ENCODE data around the gene SLC2A4RG. TPM values are rescaled to one million over a fixed set of nuclear protein-coding genes. Genes with fewer than 3 reads are reported as not detected.

Gene SLC2A4RG
- total and polyA plus RNA-seq, 8 donors: 25.8 to 67.1 (median 33.4) TPM

- 92% methylated on average over 16 of the region's 16 CpGs for WGBS, 2 donors
These were observed 10.3 kb downstream of the SLC2A4RG start for GRCh38 chr20:63749597-63750508.

GRCh38 chr20:63750807-63751470 is 11.4 kb downstream of the SLC2A4RG start:
- WGBS, 2 donors: 77 to 79% methylated on average over 26 of the region's 26 CpGs
- Histone ChIP-seq H3K36me3 (no peaks in the 10 kb centered on the region), H3K4me1 (no peaks in the 10 kb centered on the region), H3K9me3 (no peaks in the 10 kb centered on the region), H3K27me3 (no peaks in the 10 kb centered on the region), H3K27ac (no peak overlapping the region), H3K4me3 (no peak overlapping the region)
- TF ChIP-seq, protein P1, sequence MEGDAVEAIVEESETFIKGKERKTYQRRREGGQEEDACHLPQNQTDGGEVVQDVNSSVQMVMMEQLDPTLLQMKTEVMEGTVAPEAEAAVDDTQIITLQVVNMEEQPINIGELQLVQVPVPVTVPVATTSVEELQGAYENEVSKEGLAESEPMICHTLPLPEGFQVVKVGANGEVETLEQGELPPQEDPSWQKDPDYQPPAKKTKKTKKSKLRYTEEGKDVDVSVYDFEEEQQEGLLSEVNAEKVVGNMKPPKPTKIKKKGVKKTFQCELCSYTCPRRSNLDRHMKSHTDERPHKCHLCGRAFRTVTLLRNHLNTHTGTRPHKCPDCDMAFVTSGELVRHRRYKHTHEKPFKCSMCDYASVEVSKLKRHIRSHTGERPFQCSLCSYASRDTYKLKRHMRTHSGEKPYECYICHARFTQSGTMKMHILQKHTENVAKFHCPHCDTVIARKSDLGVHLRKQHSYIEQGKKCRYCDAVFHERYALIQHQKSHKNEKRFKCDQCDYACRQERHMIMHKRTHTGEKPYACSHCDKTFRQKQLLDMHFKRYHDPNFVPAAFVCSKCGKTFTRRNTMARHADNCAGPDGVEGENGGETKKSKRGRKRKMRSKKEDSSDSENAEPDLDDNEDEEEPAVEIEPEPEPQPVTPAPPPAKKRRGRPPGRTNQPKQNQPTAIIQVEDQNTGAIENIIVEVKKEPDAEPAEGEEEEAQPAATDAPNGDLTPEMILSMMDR (IDR thresholded peaks at IDR 0.05): no peak
- DNase-seq: peak in 2 of 6 donors; percentile 17 to 23
- ATAC-seq: no peak
- FAIRE-seq: no peak
- intact Hi-C loops (cut with DNase I): no loop called here

More at GRCh38 chr20:63749597-63750508, 10.3 kb downstream of the SLC2A4RG start:
- H3K36me3 ChIP-seq: no peaks in the 10 kb centered on the region
- H3K4me1 ChIP-seq: no peaks in the 10 kb centered on the region
- intact Hi-C loops (cut with DNase I): no loop called here
- no peak overlapping the region for H3K4me3 ChIP-seq
- FAIRE-seq (no peak), DNase-seq (peak in 2 of 6 donors; percentile 54 to 75), ATAC-seq (no peak)
- no peaks in the 10 kb centered on the region for H3K9me3 ChIP-seq
- TF ChIP-seq, protein P1 (IDR thresholded peaks at IDR 0.05): no peak
- no peaks in the 10 kb centered on the region for H3K27me3 ChIP-seq
- no peak overlapping the region for H3K27ac ChIP-seq

- no peaks in the 10 kb centered on the region for H3K36me3 ChIP-seq
- peak in 2 of 6 donors; percentile 26 to 78 for DNase-seq
- H3K4me3 ChIP-seq: no peak overlapping the region
- TF ChIP-seq, protein P1 (IDR thresholded peaks at IDR 0.05): no peak
- H3K27me3 ChIP-seq: no peaks in the 10 kb centered on the region
- intact Hi-C loops (cut with DNase I): no loop called here
- no peaks in the 10 kb centered on the region for H3K4me1 ChIP-seq
- 58 to 64% methylated on average over 23 to 44 of the region's 45 CpGs for WGBS, 2 donors
- ATAC-seq: no peak
- H3K9me3 ChIP-seq: no peaks in the 10 kb centered on the region
- H3K27ac ChIP-seq: no peak overlapping the region
- no peak for FAIRE-seq
These were observed 12.1 kb downstream of the SLC2A4RG start for GRCh38 chr20:63751471-63752271.

GRCh38 chr20:63752411-63753101 is 13.0 kb downstream of the SLC2A4RG start:
- Histone ChIP-seq H3K4me3 (no peak overlapping the region), H3K4me1 (no peaks in the 10 kb centered on the region), H3K27me3 (no peaks in the 10 kb centered on the region), H3K27ac (no peak overlapping the region), H3K36me3 (no peaks in the 10 kb centered on the region), H3K9me3 (no peaks in the 10 kb centered on the region)
- FAIRE-seq (no peak), ATAC-seq (no peak), DNase-seq (peak in 1 of 6 donors; percentile 57)
- TF ChIP-seq, protein P1 (IDR thresholded peaks at IDR 0.05): no peak
- WGBS, 2 donors: 91 to 93% methylated on average over 48 to 50 of the region's 50 CpGs
- intact Hi-C loops (cut with DNase I): no loop called here

Measured in pancreas (tissue), 10 donors.